GM18526 (cell line): ENCODE results near the gene CELA3A.
A peak's percentile ranks its signal among the peaks of the same experiment; 100 is the strongest.

Experiments used
- POLR2A ChIP-seq: IDR thresholded peaks from 3 replicates; pipeline ENCODE4 v1.6.1; 2011; ENCODE audit not compliant: insufficient read length; ENCODE audit errors: extremely low read depth

The CELA3A gene

GRCh38 chr1:22025368-22026155 is 24.1 kb downstream of the CELA3A start:
- peak; percentile 59 for TF ChIP-seq POLR2A

- TF ChIP-seq POLR2A = no peak
Observed at GRCh38 chr1:22026924-22027289, 25.4 kb downstream of the CELA3A start.

- TF ChIP-seq POLR2A = no peak
Observed at GRCh38 chr1:22030057-22030456, 28.6 kb downstream of the CELA3A start.

- TF ChIP-seq POLR2A = no peak
Observed at GRCh38 chr1:22030473-22030872, 29.0 kb downstream of the CELA3A start.

GRCh38 chr1:22031214-22031962 is 29.9 kb downstream of the CELA3A start:
- no peak for TF ChIP-seq POLR2A

GRCh38 chr1:22037520-22037919 is 36.1 kb downstream of the CELA3A start:
- no peak for TF ChIP-seq POLR2A

DNA sequence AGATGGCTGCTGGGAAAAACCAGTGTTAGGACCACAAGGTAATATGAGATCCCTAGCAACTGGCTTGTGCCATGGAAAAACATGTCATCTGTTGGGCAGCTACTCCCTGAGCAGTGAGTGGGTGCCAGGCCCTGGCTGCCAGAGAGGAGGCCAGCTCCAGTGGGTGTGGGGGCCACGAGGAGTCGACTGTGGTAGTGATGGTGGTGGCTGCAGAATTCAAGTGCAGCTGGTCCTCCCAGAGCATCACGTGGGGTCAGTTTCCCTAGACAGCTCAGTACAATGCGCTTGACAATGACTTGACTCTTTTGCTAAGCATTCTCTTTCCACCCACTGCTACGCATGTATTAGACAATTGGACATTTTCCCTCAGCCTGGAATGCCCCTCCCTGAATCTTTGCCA is 36.6 kb downstream of the CELA3A start:
- TF ChIP-seq POLR2A = no peak

DNA sequence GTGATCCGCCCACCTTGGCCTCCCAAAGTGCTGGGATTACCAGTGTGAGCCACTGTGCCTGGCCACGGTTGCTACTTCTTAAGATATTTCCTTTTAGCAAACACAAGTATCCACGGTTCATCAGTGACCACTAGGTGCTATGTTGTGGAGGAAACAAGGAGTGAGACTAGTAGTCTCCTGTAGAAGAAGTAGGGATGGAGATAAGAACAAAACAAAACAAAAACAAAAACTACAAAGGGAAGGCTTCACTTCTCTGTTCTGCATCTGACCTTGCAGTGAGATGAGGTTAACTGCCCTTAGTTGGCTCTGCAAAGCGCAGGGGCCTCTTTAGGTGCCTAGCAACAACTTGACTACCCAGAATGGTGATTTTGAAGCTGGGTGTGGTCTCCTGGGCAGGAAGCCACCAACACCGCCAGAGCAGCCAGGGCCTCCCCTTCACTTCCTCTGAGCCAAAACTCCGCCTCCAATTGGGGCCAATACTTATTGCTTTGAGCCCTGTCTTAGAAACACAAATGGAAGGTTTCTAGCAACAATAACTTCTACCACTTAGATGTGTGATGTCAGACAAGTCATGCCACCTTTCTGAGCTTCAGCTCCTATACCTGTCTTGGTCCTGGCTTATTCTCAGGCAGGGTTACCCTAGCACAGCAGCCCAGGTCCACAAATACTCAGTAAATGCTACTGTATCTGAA is 38.3 kb downstream of the CELA3A start:
- peak; percentile 29 for TF ChIP-seq POLR2A

DNA sequence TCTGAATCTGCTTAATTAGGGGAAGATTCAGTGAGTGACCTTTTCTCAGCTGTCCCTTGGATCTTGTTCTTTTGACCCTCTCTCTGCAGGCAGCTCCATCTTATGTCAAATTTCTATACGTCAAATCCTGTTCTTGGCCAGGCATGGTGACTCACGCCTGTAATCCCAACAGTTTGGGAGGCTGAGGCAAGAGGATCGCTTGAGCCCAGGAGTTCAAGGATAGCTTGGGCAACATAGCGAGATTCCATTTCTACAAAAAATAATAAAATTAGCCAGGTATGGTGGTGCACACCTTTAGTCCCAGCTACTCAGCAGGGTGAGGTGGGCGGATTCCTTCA is 38.8 kb downstream of the CELA3A start:
- TF ChIP-seq POLR2A = no peak

DNA sequence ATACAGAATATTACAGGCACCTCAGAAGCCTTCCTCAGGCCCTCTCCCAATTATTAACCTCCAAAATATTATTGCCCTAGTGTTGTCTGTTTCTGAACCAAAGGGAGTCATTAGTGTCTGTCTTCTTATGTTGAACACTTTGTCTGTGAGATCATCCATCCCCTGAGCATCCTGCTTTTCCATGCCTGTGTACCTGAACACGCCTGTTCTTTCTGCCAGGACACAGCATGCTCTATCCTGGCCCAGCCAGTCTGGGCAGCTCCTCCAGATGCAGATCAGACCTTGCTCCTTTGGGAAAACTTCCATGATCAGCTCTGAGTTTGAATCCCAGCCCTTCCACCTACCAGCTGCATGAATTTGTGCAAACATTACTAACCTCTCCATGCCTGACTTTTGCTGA is 40.0 kb downstream of the CELA3A start:
- TF ChIP-seq POLR2A = no peak

DNA sequence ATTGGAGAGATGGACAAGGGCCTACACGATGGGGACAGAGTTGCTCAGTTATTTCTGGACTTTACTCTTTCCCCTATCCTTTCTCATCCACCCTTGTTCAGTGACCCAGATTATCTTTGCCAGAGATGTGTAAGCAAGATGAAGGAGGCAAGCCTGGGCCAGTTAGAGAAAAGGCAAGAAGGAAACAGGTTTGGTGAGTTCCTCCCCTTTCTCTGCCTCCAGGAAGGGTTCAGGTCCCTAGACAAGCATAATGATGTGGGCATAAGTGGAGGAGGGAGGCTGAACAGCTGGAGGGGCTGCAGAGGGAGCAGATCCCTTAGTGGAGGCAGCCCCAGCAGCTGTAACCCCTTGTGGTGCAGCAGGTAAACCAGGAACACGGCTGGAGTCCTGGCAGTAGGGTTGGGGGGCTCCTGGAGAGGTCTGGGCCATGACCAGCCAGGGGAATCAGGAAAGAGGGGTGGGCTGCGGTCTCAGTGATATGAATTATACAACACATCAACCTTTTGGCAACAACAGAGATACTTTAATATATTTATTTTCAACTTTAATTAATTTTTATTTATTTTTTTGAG is 41.8 kb downstream of the CELA3A start:
- no peak for TF ChIP-seq POLR2A

DNA sequence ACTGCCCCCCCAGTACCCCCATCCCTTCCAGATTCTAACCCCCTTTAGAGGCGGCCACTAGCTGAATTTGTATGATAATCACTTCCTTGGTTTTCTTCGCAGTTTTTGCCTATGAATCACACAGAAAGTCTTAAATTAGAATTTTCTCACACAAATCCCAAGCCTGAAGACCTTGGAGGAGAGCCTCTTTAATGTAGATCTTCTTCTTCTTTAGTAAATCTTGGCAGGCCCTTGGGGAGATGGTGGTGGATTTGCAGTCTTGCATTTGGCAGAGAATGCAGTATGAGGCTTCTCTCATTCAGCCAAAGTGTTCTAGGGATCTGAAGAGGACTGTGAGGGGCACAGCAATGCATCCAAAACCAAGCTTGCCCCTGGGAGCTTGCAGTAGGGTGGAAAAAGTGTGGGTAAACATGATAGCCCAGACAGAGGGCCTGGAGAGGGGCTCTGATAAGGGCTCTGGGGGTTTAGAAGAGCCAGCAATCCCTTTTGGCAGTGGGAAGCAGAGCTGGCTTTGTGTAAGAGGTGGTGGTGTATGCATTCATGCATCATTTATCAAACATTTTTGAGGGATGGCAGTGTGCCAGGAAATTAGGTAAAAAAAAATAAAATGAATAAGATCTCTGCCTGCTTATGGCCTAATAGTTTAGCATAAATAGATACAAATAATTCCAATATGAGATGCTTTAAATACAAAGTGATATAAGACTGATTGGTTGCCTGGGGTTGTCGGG is 43.4 kb downstream of the CELA3A start:
- no peak for TF ChIP-seq POLR2A

DNA sequence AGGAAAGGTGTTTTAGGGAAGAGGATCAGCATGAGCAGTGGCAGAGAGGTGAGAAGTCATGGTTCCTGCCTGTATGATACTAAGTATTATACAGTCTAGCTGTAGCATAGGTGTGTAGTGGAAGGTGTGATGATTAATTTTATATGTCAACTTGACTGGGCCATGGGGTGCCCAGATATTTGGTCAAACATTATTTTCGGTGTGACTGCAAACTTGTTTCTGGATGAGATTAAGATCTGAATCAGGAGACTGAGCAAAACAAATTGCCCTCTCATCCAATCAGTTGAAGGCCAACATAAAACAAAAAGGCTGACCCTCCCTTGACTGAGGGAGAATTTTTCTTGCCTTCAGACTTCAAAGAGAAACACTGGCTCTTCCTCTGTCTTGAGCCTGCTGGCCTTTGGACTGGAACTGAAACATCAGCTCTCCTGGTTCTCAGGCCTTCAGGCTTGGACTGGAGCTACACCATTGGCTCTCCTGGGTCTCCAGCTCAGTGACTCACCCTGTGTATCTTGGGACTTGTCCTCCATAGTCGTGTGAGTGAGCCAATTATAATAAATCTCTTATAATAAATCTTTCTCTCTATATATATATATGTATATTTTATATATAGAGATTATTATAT is 44.3 kb downstream of the CELA3A start:
- no peak for TF ChIP-seq POLR2A

- TF ChIP-seq POLR2A = no peak
Observed at GRCh38 chr1:22048351-22049192, 47.1 kb downstream of the CELA3A start.

- TF ChIP-seq POLR2A = no peak
Observed at GRCh38 chr1:22050330-22050729, 48.9 kb downstream of the CELA3A start.
